HG02610 (cell line): ENCODE data around the gene AOAH.
"Not testable (repeated sequence)": the region's sequence is repeated elsewhere in the genome, so short reads cannot be mapped to it uniquely, and the experiment has no call there.

ENCODE experiments used
- ATAC-seq: cut with Tn5 transposase; IDR thresholded peaks from one replicate; pipeline ENCODE4 v1.9.1; 2021; ENCODE audit warnings: mild to moderate bottlenecking, moderate library complexity; ENCODE audit not compliant: unreplicated experiment

Gene AOAH

DNA sequence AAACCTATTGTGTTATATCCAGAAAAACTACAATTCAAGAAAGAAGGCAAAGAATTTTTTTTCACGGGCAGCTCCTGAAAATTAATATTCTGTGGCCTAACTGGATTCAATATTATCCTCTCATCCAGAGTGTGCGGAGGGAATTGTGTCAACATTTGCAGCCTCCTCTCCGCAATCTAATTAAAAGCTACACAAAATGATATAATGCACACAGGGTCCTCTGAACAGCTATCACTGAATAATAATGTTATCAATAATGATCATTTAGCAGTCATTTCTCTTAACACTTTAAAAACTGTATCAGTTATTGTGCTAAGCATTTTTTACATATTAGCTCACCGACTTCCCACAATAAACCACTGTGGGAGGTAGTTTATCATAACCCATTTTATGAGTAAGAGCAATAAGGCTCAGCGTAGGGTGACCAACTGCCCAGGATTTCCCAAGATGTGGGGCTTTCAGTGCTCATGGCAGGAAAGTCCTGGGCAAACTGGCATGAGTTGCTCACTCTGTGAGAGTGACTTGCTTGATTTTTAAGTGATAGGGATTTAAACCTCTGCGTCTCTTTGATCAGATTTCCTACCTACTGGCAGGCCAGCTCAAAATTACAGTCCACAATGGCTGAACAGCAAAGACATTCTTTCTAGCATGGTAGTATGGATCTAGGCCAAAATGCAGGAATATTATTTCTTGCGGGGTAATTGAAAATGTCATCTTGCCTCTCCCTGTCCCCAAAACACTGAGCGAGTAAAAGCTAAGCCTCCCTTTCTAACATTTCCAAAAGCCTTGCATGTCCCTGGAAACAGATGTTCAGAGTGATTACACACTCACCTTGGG, 65.7 kb downstream of the AOAH start:
- ATAC-seq, result no peak

GRCh38 chr7:36657036-36657660, 67.1 kb downstream of the AOAH start:
- no peak for ATAC-seq

- ATAC-seq, result no peak
These were observed 69.9 kb downstream of the AOAH start for GRCh38 chr7:36654436-36654835.

DNA sequence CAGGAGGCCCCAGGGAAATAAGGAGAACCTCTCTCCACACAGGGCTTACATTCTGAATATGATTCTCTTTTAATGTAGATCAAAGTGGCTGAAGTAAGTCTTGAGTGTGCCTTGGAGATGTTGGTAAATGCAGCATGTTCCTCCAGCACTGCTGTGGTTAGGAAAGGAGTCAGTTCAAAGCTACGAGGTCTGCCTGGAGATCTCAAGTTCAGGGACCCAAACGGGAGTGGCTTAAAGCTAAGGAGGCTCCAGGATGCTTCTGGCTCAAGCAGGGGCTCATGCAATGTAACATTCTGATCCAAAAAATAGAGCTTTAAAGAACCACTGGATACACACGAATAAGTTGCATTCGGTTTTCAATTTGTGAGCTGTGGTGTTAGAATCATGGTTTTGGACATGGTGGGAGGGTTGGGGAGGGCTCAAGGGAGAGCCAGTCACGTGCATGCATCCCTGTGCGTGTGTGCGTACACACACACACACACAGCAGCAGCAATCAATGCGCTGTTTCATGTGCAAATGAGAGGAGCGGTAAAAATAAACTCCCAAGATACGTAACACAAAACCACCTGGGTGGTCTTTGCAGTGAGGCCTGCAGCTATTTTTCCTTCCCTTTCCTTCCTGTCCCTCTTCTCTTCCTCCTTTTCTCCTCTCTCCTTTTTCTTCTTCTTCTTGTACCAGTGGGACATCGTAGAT, 70.5 kb downstream of the AOAH start:
- no peak for ATAC-seq

GRCh38 chr7:36653008-36653662, 71.2 kb downstream of the AOAH start:
- no peak for ATAC-seq

DNA sequence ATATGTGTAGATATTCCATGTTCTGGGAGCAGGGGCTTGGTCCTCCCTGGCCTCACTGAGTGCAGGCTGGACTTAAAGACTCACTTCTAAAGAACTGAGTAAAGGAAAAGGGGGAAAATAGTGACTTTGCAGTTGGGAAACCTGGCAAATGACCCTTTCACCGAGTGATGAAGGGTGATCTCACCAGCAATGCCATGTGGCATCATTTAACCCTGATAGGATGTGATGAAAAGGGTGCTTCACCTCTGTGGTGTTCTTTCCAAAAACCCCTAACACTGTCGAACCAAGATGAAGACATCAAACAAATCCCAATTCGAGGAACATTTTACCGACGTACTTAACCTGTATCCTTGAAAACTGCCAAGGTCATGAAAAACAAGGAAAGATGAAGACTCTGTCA, 71.9 kb downstream of the AOAH start:
- no peak for ATAC-seq

- ATAC-seq, result no peak
These were observed 72.9 kb downstream of the AOAH start for GRCh38 chr7:36651404-36651803.

- ATAC-seq, result no peak
These were observed 73.5 kb downstream of the AOAH start for GRCh38 chr7:36650766-36651312.

DNA sequence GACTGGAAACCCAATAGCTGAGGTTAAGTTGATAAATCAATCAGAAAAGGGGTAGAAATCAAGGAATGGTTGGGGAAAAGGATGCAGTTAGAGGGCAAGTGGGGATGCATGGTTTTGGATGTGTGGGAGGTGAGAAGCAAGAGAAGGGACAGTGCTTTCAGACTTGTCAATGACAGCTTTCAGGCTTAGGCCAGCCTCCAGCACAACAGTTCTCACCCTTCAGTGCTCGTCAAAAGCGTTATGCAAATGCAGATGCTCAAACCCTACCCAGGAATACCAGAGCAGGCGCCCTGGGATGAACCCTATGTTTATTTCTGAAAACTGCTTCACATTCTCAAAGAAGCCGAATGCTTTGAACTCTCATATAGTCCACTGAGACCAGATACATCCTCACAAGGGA, 74.0 kb downstream of the AOAH start:
- ATAC-seq, result no peak

DNA sequence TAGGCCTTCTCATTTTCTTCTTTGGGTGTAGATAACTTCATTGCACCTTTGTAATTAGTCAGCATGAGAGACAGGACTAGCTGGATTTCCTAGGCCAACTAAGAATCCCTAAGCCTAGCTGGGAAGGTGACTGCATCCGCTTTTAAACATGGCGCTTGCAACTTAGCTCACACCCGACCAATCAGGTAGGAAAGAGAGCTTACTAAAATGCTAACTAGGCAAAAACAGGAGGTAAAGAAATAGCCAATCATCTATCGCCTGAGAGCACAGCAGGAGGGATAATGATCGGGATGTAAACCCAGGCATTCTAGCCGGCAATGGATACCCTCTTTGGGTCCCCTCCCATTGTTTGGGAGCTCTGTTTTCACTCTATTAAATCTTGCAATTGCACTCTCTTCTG, 75.0 kb downstream of the AOAH start:
- not testable (repeated sequence) for ATAC-seq

- ATAC-seq, result no peak
These were observed 75.9 kb downstream of the AOAH start for GRCh38 chr7:36648441-36648840.

DNA sequence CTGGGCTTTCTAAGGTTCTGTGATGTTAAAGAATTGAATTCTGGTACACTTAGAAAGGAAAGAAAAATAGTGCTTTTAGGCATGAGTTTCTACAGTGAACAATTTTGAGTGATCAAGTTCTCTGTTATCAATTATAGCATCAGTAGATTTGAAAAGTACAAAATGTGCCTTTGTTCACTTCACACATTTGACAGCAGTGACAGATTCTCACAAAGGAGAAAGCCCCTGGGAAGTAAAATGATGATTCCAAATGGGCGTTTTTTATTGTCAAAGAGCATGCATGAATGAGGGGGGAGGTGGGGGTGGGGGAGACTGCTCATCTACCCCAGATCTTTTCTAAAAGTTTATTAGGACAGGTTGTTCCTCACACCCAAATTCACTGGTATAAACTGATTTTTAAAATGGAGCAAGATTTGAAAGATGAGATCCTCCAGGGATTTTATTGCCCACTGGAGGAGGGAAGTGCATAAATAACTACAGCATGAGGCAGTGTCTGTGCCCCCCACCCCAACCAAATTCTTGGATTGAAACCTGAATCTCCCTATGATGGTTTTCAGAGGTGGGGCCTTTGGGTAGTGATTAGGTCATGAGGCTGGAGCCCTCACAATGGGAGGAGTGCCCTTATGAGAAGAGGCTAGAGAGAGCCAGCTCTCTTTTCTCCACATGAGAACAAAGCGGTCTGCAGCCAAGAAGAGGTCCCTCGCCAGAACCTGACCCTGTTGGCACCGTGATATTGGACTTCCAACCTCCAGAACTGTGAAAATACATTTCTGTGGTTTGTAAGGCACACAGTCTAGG, 79.5 kb downstream of the AOAH start:
- no peak for ATAC-seq

DNA sequence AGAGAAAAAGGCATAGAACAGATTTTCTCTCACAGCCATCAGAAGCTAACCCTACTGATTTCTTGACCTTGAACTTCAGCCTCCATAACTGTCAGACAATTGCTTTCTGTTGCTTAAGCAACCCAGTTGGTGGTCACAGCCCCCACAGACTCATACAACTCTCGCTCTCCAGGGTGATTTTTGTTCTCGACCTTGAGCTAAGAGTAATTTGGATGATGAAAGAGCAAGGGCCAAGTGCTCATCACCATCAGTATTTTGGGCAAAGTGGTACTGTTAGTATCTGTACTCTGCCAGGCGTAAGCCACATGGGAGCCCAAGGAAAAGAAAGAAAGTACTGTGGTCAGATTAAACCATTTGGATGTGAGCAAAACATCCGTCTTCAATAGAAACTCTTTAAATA, 81.9 kb downstream of the AOAH start:
- ATAC-seq, result no peak

- ATAC-seq, result no peak
These were observed 82.3 kb downstream of the AOAH start for GRCh38 chr7:36642010-36642409.

GRCh38 chr7:36640682-36641081, 83.6 kb downstream of the AOAH start:
- ATAC-seq, result no peak

- ATAC-seq, result no peak
These were observed 84.5 kb downstream of the AOAH start for GRCh38 chr7:36639826-36640225.

DNA sequence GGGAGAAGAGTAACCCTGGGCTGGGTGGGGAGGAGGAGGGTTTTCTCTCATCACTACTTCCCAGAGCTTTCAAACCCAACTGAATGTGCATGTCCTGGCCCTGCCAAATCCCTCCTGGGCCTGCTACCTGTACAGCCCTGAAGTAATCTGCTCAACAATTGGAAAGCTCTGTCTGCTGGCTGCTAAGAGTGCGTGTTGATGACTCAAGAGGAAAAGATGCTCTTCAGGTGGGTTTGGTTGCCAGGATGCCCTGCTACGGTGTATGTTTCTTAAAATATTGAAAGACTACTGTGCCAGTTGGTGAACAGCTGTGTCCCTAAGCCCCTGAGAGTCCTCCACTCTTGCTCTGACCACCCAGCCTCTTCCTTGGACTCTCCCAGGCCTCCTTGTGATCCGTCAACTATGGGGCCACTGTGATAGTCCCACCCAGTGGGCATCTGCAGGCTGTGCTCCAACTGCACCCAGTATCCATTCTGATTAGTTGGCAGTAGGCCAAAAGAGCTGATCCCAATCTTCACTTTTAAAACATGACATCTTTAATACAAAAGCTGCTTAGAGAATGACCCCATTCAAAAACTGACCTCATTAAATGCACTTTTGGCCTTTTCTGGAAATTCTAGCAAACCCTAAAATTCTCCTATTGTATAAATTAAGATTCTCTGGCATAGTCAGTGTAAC, 85.6 kb downstream of the AOAH start:
- no peak for ATAC-seq

DNA sequence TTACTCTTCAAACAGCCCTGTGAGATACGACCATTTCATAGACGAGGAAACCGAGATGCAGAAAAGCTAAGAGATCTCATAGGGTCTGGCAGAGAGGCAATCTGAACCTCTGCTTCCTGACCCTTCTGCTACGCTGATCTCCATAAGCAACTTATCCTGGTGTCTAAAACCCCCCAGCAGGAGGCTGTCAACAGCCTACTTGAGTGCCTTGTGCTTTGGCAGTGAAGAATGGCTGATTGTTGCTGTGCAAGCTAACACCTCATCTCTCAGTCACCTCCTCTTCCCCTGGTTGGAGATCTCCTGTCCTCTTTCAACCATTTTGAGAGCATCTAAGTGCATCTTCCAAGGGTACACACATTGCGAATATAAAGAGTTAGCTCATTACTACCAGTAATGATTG, 86.2 kb downstream of the AOAH start:
- no peak for ATAC-seq

GRCh38 chr7:36637417-36637816, 86.9 kb downstream of the AOAH start:
- no peak for ATAC-seq

DNA sequence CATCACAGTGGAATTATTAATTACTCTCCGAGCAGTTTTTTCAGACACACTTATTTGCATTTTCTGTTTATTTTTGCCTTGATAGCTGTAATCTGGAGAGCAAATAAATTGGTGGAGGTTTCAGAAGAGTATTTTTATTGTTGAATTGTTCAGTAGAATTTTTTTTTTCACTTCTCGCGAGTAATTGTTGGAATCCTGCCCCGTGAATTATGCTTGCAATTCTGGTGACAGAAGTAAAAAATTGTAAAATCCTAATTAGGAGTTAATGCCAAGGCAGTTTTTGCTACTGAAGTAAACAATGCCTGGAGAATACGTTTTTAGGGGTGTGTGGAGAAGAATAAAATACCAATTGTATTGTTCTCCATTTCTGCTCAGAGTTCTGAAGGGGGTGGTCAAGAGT, 88.2 kb downstream of the AOAH start:
- ATAC-seq, result no peak
